SK-N-SH treated with all-trans-retinoic acid at 6 μM for 48 hours (cell line): ENCODE measurements around the gene TGFBR3.

Source experiments
- ATAC-seq: fragments of 200-7000 bp; cut with Tn5 transposase; 3 replicates; pipeline ENCODE4 v1.9.1; 2020; ENCODE audit warnings: mild to moderate bottlenecking, moderate library complexity
- ARNTL ChIP-seq: fragments of 450-650 bp; formaldehyde crosslinking; IDR thresholded peaks from 2 replicates; pipeline ENCODE4 v1.5.0; 2020; ENCODE audit warnings: low read depth, mild to moderate bottlenecking, moderate library complexity, borderline replicate concordance
- BACH2 ChIP-seq: fragments of 250-450 bp; sonication (Bioruptor Pico); IDR thresholded peaks from 2 replicates; pipeline ENCODE4 v1.9.0; 2021; ENCODE audit warnings: mild to moderate bottlenecking, borderline replicate concordance
- CSDC2 ChIP-seq: fragments of 250-450 bp; sonication (Bioruptor Pico); IDR thresholded peaks from 2 replicates; pipeline ENCODE4 v1.5.0; 2020; ENCODE audit warnings: mild to moderate bottlenecking, moderate library complexity
- ESRRG ChIP-seq: fragments of 250-450 bp; sonication (Bioruptor Pico); IDR thresholded peaks from 2 replicates; pipeline ENCODE4 v1.6.1; 2021; ENCODE audit warnings: mild to moderate bottlenecking
- GLIS3 ChIP-seq: fragments of 250-450 bp; sonication (Bioruptor Pico); IDR thresholded peaks from 2 replicates; pipeline ENCODE4 v1.5.0; 2020; ENCODE audit warnings: mild to moderate bottlenecking, moderate library complexity
- ISL1 ChIP-seq: fragments of 250-450 bp; sonication (Bioruptor Pico); IDR thresholded peaks from 2 replicates; pipeline ENCODE4 v2.1.2; 2022; ENCODE audit warnings: mild to moderate bottlenecking, moderate library complexity
- OSR1 ChIP-seq: fragments of 250-450 bp; sonication (Bioruptor Pico); IDR thresholded peaks from 2 replicates; pipeline ENCODE4 v1.8.0; 2022; ENCODE audit warnings: moderate library complexity, mild to moderate bottlenecking, inconsistent platforms
- PATZ1 ChIP-seq: fragments of 250-450 bp; sonication (Bioruptor Pico); IDR thresholded peaks from 2 replicates; pipeline ENCODE4 v1.8.0; 2020; ENCODE audit warnings: mild to moderate bottlenecking, moderate library complexity, borderline replicate concordance
- POU6F1 ChIP-seq: fragments of 250-450 bp; sonication (Bioruptor Pico); IDR thresholded peaks from 2 replicates; pipeline ENCODE4 v1.8.0; 2021; ENCODE audit warnings: low read depth, mild to moderate bottlenecking, moderate library complexity, borderline replicate concordance
- PPARA ChIP-seq: fragments of 250-450 bp; sonication (Bioruptor Pico); IDR thresholded peaks from 2 replicates; pipeline ENCODE4 v1.5.0; 2020; ENCODE audit warnings: mild to moderate bottlenecking, borderline replicate concordance
- RARB ChIP-seq: fragments of 250-450 bp; sonication (Bioruptor Pico); IDR thresholded peaks from 2 replicates; pipeline ENCODE4 v1.8.0; 2021; ENCODE audit warnings: mild to moderate bottlenecking, moderate library complexity
- SNAI2 ChIP-seq: fragments of 250-450 bp; sonication (Bioruptor Pico); IDR thresholded peaks from 2 replicates; pipeline ENCODE4 v1.5.0; 2020; ENCODE audit warnings: mild to moderate bottlenecking, moderate library complexity
- TOX ChIP-seq: fragments of 250-450 bp; sonication (Bioruptor Pico); IDR thresholded peaks from 2 replicates; pipeline ENCODE4 v1.8.0; 2021; ENCODE audit warnings: mild to moderate bottlenecking, moderate library complexity, borderline replicate concordance
- ZC3H10 ChIP-seq: fragments of 250-450 bp; sonication (Bioruptor Pico); IDR thresholded peaks from 2 replicates; pipeline ENCODE4 v1.5.1; 2021; ENCODE audit warnings: mild to moderate bottlenecking, moderate library complexity
- ZFP3 ChIP-seq: fragments of 250-450 bp; sonication (Bioruptor Pico); IDR thresholded peaks from 2 replicates; pipeline ENCODE4 v1.5.0; 2020; ENCODE audit warnings: mild to moderate bottlenecking, moderate library complexity
- ZFP30 ChIP-seq: fragments of 450-650 bp; formaldehyde crosslinking; IDR thresholded peaks from 2 replicates; pipeline ENCODE4 v1.5.0; 2022; ENCODE audit warnings: mild to moderate bottlenecking, moderate library complexity
- ZNF565 ChIP-seq: fragments of 450-650 bp; formaldehyde crosslinking; conservative IDR thresholded peaks from 2 replicates; pipeline ENCODE4 v1.5.0; 2020; ENCODE audit warnings: low read depth, mild to moderate bottlenecking, moderate library complexity
- ZNF70 ChIP-seq: fragments of 450-650 bp; formaldehyde crosslinking; IDR thresholded peaks from 2 replicates; pipeline ENCODE4 v1.5.0; 2020; ENCODE audit warnings: mild to moderate bottlenecking, moderate library complexity
- TF ChIP-seq, protein P1 (sequence below): fragments of 250-450 bp; sonication (Bioruptor Pico); IDR thresholded peaks from 2 replicates; pipeline ENCODE4 v1.5.1; 2020; ENCODE audit warnings: low read depth, mild to moderate bottlenecking, moderate library complexity
- TF ChIP-seq, protein P2 (sequence below): fragments of 250-450 bp; sonication (Bioruptor Pico); IDR thresholded peaks from 2 replicates; pipeline ENCODE4 v1.5.1; 2021; ENCODE audit warnings: mild to moderate bottlenecking, moderate library complexity

TGFBR3 gene

GRCh38 chr1:91754348-91754747, 131.6 kb downstream of the TGFBR3 start:
- no peak for ATAC-seq
- TF ChIP-seq RARB (CRISPR knock-in tag) (no peak), SNAI2 (CRISPR knock-in tag) (no peak), PPARA (CRISPR knock-in tag) (no peak), ARNTL (no peak), CSDC2 (CRISPR knock-in tag) (no peak), ZFP30 (CRISPR knock-in tag) (no peak), TOX (no peak), ZNF565 (CRISPR knock-in tag) (no peak), ISL1 (no peak), ZNF70 (no peak), ESRRG (no peak), GLIS3 (CRISPR knock-in tag) (no peak)
- TF ChIP-seq, protein P1, sequence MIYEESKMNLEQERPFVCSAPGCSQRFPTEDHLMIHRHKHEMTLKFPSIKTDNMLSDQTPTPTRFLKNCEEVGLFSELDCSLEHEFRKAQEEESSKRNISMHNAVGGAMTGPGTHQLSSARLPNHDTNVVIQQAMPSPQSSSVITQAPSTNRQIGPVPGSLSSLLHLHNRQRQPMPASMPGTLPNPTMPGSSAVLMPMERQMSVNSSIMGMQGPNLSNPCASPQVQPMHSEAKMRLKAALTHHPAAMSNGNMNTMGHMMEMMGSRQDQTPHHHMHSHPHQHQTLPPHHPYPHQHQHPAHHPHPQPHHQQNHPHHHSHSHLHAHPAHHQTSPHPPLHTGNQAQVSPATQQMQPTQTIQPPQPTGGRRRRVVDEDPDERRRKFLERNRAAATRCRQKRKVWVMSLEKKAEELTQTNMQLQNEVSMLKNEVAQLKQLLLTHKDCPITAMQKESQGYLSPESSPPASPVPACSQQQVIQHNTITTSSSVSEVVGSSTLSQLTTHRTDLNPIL (CRISPR knock-in tag): no peak
- TF ChIP-seq, protein P2, sequence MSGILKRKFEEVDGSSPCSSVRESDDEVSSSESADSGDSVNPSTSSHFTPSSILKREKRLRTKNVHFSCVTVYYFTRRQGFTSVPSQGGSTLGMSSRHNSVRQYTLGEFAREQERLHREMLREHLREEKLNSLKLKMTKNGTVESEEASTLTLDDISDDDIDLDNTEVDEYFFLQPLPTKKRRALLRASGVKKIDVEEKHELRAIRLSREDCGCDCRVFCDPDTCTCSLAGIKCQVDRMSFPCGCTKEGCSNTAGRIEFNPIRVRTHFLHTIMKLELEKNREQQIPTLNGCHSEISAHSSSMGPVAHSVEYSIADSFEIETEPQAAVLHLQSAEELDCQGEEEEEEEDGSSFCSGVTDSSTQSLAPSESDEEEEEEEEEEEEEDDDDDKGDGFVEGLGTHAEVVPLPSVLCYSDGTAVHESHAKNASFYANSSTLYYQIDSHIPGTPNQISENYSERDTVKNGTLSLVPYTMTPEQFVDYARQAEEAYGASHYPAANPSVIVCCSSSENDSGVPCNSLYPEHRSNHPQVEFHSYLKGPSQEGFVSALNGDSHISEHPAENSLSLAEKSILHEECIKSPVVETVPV (CRISPR knock-in tag): no peak

DNA sequence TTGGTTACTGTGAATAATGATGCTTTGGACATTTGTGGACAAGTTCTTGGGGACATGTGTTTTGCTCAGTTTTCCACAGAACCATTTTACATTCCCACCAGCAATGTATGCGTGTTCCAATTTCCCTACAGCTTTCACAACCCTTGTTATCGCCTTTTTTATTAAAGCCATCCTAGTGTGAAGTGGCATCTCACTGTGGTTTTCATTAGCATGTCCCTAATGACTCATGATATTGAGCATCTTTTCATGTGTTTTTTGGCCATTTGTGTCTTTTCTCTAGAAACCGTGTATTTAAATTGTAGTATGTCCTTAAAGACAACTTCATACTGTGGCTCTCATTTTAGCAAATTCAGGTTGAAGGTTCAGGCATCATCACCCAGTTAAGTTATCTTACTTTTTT, 132.1 kb downstream of the TGFBR3 start:
- no peak for ATAC-seq
- TF ChIP-seq CSDC2 (CRISPR knock-in tag) (no peak), BACH2 (no peak), ZNF70 (no peak), ARNTL (no peak), OSR1 (CRISPR knock-in tag) (no peak), PPARA (CRISPR knock-in tag) (no peak), POU6F1 (no peak), ZC3H10 (CRISPR knock-in tag) (no peak), SNAI2 (CRISPR knock-in tag) (no peak), GLIS3 (CRISPR knock-in tag) (no peak), ZFP30 (CRISPR knock-in tag) (no peak), PATZ1 (CRISPR knock-in tag) (no peak), ZFP3 (no peak)

GRCh38 chr1:91752324-91752723, 133.6 kb downstream of the TGFBR3 start:
- no peak for TF ChIP-seq ZFP30 (CRISPR knock-in tag)
- no peak for ATAC-seq

GRCh38 chr1:91751275-91751674, 134.7 kb downstream of the TGFBR3 start:
- ATAC-seq: no peak
- TF ChIP-seq POU6F1: no peak
- TF ChIP-seq OSR1 (CRISPR knock-in tag): no peak
- TF ChIP-seq ARNTL: no peak
- TF ChIP-seq, protein P1 (CRISPR knock-in tag): no peak
- no peak for TF ChIP-seq TOX
- TF ChIP-seq RARB (CRISPR knock-in tag): no peak
- TF ChIP-seq PPARA (CRISPR knock-in tag): no peak
- no peak for TF ChIP-seq GLIS3 (CRISPR knock-in tag)
- no peak for TF ChIP-seq ZFP30 (CRISPR knock-in tag)
